Endothelial cell of umbilical vein (primary cell): ENCODE measurements around the gene CDKL2. TPM values are rescaled to one million over a fixed set of nuclear protein-coding genes. Genes with fewer than 3 reads are reported as not detected.

Experiments
- BruUV-seq: library from RNA; stranded (reverse); fragments of 400-500 nt; replicated peaks from 2 replicates; lab custom pipeline; 2021; lab: Mats Ljungman, UMichigan
- CTCF ChIA-PET: fragments of 300-600, 350-600 bp; sonication (Branson Sonifier 250); formaldehyde crosslinking; loops from one replicate; lab custom pipeline; 2021; ENCODE audit warnings: antibody characterized with exemption, inconsistent platforms; lab: Charles Lee
- POLR2A ChIA-PET: fragments of 300-600, 350-600 bp; sonication (Branson Sonifier 250); formaldehyde crosslinking; loops from one replicate; lab custom pipeline; 2021; ENCODE audit warnings: antibody characterized with exemption, inconsistent platforms; lab: Charles Lee
- DNase-seq: peaks from one replicate; pipeline ENCODE4 v3.0.0-alpha.2; 2011; ENCODE audit warnings: low read depth, low spot score
- FAIRE-seq: peaks from 2 replicates; lab custom pipeline; 2011; peaks lifted over from hg19 to GRCh38; lab: Jason Lieb, UNC
- H2AFZ ChIP-seq: 2 replicates; pipeline ENCODE4 v1.6.0; 2012; ENCODE audit warnings: low read depth, low read length, control low read depth, inconsistent platforms
- H3K27ac ChIP-seq: 2 replicates; pipeline ENCODE4 v1.5.1; 2011; ENCODE audit warnings: low read depth, mild to moderate bottlenecking, control low read depth, low read length, moderate library complexity; ENCODE audit not compliant: insufficient read depth
- H3K27me3 ChIP-seq, 2 experiments: 2 replicates each; pipeline versions ENCODE4 v1.6.0 to v1.6.1; 2011; ENCODE audit warnings: low read length in 2 of 2, mixed read lengths in 1 of 2; ENCODE audit not compliant: control insufficient read depth in 2 of 2, insufficient read depth in 2 of 2
- H3K36me3 ChIP-seq, 2 experiments: 2 replicates in 1 of 2; 3 replicates in 1 of 2; pipeline ENCODE4 v1.5.1; 2011; ENCODE audit warnings: low read length in 2 of 2, mild to moderate bottlenecking in 1 of 2, moderate library complexity in 1 of 2; ENCODE audit not compliant: control insufficient read depth in 2 of 2, insufficient read depth in 2 of 2; ENCODE audit errors: extremely low read depth in 1 of 2
- H3K4me1 ChIP-seq: 3 replicates; pipeline ENCODE4 v1.5.1; 2011; ENCODE audit warnings: mild to moderate bottlenecking, low read length; ENCODE audit not compliant: control insufficient read depth, insufficient read depth; ENCODE audit errors: extremely low read depth
- H3K4me2 ChIP-seq: 2 replicates; pipeline ENCODE4 v1.6.1; 2011; ENCODE audit warnings: low read length, control low read depth, mixed read lengths; ENCODE audit not compliant: insufficient read depth
- H3K4me3 ChIP-seq, 3 experiments: fragments of 200-600 bp in 1 of 3; sonication (generic), shearing (Covaris generic) in 1 of 3; replicated peaks in 1 of 3; 2 replicates each; pipeline ENCODE4 v1.5.1; 2011 to 2016; ENCODE audit warnings: control low read depth in 3 of 3, low read length in 3 of 3, mild to moderate bottlenecking in 2 of 3, inconsistent platforms in 1 of 3, low read depth in 1 of 3, moderate library complexity in 1 of 3; ENCODE audit not compliant: insufficient read depth in 1 of 3
- H3K79me2 ChIP-seq: 2 replicates; pipeline ENCODE4 v1.6.0; 2012; ENCODE audit warnings: low read length, inconsistent platforms; ENCODE audit not compliant: control insufficient read depth, insufficient read depth
- H3K9ac ChIP-seq: replicated peaks from 2 replicates; pipeline ENCODE3; 2011; ENCODE audit warnings: low read length, control low read depth; ENCODE audit not compliant: insufficient read depth; ENCODE audit errors: extremely low read depth
- H3K9me1 ChIP-seq: replicated peaks from 3 replicates; pipeline ENCODE4 v1.6.0; 2011; ENCODE audit warnings: mild to moderate bottlenecking, low read length; ENCODE audit not compliant: control insufficient read depth, insufficient read depth; ENCODE audit errors: extremely low read depth
- H3K9me3 ChIP-seq: replicated peaks from 2 replicates; pipeline ENCODE4 v1.5.1; 2012; ENCODE audit warnings: low read length, inconsistent platforms; ENCODE audit not compliant: control insufficient read depth, insufficient read depth
- H4K20me1 ChIP-seq: replicated peaks from 2 replicates; pipeline ENCODE3; 2011; ENCODE audit warnings: mild to moderate bottlenecking, low read length; ENCODE audit not compliant: control insufficient read depth, insufficient read depth; ENCODE audit errors: extremely low read depth
- EZH2 ChIP-seq: IDR thresholded peaks from 2 replicates; pipeline ENCODE4 v1.6.1; 2012; ENCODE audit warnings: borderline replicate concordance, low read depth, mild to moderate bottlenecking, moderate library complexity, low read length, inconsistent platforms; ENCODE audit not compliant: severe bottlenecking
- FOS ChIP-seq: IDR thresholded peaks from 2 replicates; pipeline ENCODE4 v1.6.1; 2011; ENCODE audit warnings: mild to moderate bottlenecking, low read length, moderate library complexity, borderline replicate concordance; ENCODE audit not compliant: insufficient read depth
- GATA2 ChIP-seq: IDR thresholded peaks from 2 replicates; pipeline ENCODE4 v1.7.0; 2011; ENCODE audit warnings: low read depth, mild to moderate bottlenecking, moderate library complexity, mixed read lengths, low read length; ENCODE audit not compliant: insufficient read length, insufficient read depth
- JUN ChIP-seq: IDR thresholded peaks from 2 replicates; pipeline ENCODE4 v1.6.1; 2011; ENCODE audit warnings: borderline replicate concordance, low read depth; ENCODE audit not compliant: insufficient read length, insufficient read depth
- MYC ChIP-seq: IDR thresholded peaks from one replicate; pipeline ENCODE4 v1.6.1; 2011; ENCODE audit warnings: mild to moderate bottlenecking, low read depth, low read length
- POLR2A ChIP-seq: IDR thresholded peaks from 2 replicates; pipeline ENCODE4 v1.6.1; 2012; ENCODE audit warnings: low read depth, mild to moderate bottlenecking, control low read depth, low read length
- POLR2AphosphoS5 ChIP-seq: IDR thresholded peaks from 2 replicates; pipeline ENCODE4 v1.6.1; 2012; ENCODE audit warnings: low read depth, mild to moderate bottlenecking, control low read depth, low read length, moderate library complexity; ENCODE audit not compliant: insufficient read depth
- dilution Hi-C: fragments of 300-500 bp; cut with MboI; formaldehyde crosslinking; loops from one replicate; pipeline ENCODE4 v1.15.0; 2019; ENCODE audit warnings: low sequenced_read_pairs; ENCODE audit not compliant: extremely low pct_ligation_motif_present
- intact Hi-C: fragments of 100-400 bp; cut with micrococcal nuclease; formaldehyde crosslinking; loops from one replicate; pipeline ENCODE4 v1.10.0; 2022
- polyA plus RNA-seq, 4 experiments: library from polyadenylated mRNA; depleted of rRNA in 3 of 4; stranded (reverse) in 3 of 4; unstranded in 1 of 4; fragments of >200 nt; gene quantifications; 2 replicates each; pipeline versions ENCODE4 v1.2.1 to v1.2.3, GENCODE V29; 2011 to 2012; ENCODE audit warnings: missing spikeins in 1 of 4
- total RNA-seq: library from RNA; stranded (reverse); gene quantifications from 2 replicates; pipeline ENCODE4 v1.2.3, GENCODE V29; 2021
- TF ChIP-seq, protein P1 (sequence below), 2 donors: IDR thresholded peaks; 1 replicate in 1 of 2; 2 replicates in 1 of 2; pipeline ENCODE4 v1.5.1; 2011; ENCODE audit warnings: low read length in 2 of 2, mild to moderate bottlenecking in 2 of 2, moderate library complexity in 2 of 2, control low read depth in 1 of 2, inconsistent platforms in 1 of 2, low read depth in 1 of 2; ENCODE audit not compliant: insufficient read depth in 1 of 2; ENCODE audit errors: extremely low read depth in 1 of 2
- TF ChIP-seq, protein P2 (sequence below): IDR thresholded peaks from 2 replicates; pipeline ENCODE4 v1.6.1; 2011; ENCODE audit not compliant: insufficient read depth, insufficient read length

The CDKL2 gene
- total and polyA plus RNA-seq, 2 donors (not counting 3 experiments of a cell fraction or from before 2014, with no cell fraction given): 0.23 to 0.55 TPM

DNA sequence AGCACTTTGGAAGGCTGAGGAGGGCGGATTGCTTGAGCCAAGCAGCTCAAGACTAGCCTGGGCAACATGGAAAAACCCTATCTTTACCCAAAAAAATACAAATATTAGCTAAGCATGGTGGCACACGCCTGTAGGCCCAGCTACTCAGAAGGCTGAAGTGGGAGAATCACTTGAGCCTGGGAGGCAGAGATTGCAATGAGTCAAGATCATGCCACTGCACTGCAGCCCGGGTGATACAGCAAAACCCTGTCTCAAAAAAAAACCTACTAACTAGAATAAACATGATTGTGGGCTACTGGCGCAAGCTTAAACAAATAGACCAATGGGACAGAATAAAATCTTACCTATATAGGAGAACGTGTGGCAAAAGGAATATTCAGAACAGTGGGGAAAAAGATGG, 7.3 kb downstream of the CDKL2 start:
- dilution Hi-C loops: no loop called here
- no peak for DNase-seq

More for the DNA sequence above, 7.3 kb downstream of the CDKL2 start:
- Histone ChIP-seq H4K20me1 (no peaks in the 10 kb centered on the region), H3K9me1 (no peaks in the 10 kb centered on the region), H3K4me3 (no peak overlapping the region), H3K27me3 (no peaks in the 10 kb centered on the region), H3K4me1 (no peaks in the 10 kb centered on the region), H3K36me3 (no peaks in the 10 kb centered on the region), H3K27ac (no peak overlapping the region), H3K9me3 (no peaks in the 10 kb centered on the region), H3K4me2 (no peak overlapping the region), H3K79me2 (no peaks in the 10 kb centered on the region), H3K9ac (no peak overlapping the region), H2AFZ (no peak overlapping the region)
- FAIRE-seq: no peak
- ChIA-PET POLR2A (no interaction called here), CTCF (no interaction called here)
- TF ChIP-seq JUN (no peak), POLR2A (no peak), FOS (no peak), EZH2 (no peak), GATA2 (no peak), POLR2AphosphoS5 (no peak), MYC (no peak)
- TF ChIP-seq, protein P1, sequence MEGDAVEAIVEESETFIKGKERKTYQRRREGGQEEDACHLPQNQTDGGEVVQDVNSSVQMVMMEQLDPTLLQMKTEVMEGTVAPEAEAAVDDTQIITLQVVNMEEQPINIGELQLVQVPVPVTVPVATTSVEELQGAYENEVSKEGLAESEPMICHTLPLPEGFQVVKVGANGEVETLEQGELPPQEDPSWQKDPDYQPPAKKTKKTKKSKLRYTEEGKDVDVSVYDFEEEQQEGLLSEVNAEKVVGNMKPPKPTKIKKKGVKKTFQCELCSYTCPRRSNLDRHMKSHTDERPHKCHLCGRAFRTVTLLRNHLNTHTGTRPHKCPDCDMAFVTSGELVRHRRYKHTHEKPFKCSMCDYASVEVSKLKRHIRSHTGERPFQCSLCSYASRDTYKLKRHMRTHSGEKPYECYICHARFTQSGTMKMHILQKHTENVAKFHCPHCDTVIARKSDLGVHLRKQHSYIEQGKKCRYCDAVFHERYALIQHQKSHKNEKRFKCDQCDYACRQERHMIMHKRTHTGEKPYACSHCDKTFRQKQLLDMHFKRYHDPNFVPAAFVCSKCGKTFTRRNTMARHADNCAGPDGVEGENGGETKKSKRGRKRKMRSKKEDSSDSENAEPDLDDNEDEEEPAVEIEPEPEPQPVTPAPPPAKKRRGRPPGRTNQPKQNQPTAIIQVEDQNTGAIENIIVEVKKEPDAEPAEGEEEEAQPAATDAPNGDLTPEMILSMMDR (IDR thresholded peaks at IDR 0.05; ENCODE audit: extremely low read depth in 1 of 2, insufficient read depth in 1 of 2, low read depth in 1 of 2, low read length in 2 of 2): no peak
- TF ChIP-seq, protein P2, sequence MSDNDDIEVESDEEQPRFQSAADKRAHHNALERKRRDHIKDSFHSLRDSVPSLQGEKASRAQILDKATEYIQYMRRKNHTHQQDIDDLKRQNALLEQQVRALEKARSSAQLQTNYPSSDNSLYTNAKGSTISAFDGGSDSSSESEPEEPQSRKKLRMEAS: no peak
- intact Hi-C loops: no loop called here
- no TSS peak for BruUV-seq
